HCT116 (cell line): ENCODE data around the gene UBE2N. TPM values are rescaled to one million over a fixed set of nuclear protein-coding genes. Genes with fewer than 3 reads are reported as not detected.

Source experiments
- ATAC-seq: fragments of 200-7000 bp; cut with Tn5 transposase; 2 replicates; pipeline ENCODE4 v1.9.1; 2020; ENCODE audit warnings: mild to moderate bottlenecking, moderate library complexity
- BruUV-seq: library from RNA; stranded (reverse); fragments of 400-500 nt; replicated peaks from 2 replicates; lab custom pipeline; 2021; lab: Mats Ljungman, UMichigan
- CTCF ChIA-PET: fragments of 300-600 bp; sonication (Branson Sonifier 250); formaldehyde crosslinking; loops from one replicate; lab custom pipeline; 2021; ENCODE audit warnings: antibody characterized with exemption; lab: Charles Lee
- POLR2A ChIA-PET: fragments of 300-600, 350-600 bp; sonication (Branson Sonifier 250); formaldehyde crosslinking; loops from one replicate; lab custom pipeline; 2021; ENCODE audit warnings: antibody characterized with exemption; lab: Charles Lee
- RAD21 ChIA-PET, 2 experiments: fragments of 300-600 bp; sonication (Branson Sonifier 250); formaldehyde crosslinking; loops; one replicate each; lab custom pipeline; 2023; ENCODE audit warnings: low total read pairs in 2 of 2; ENCODE audit not compliant: uncharacterized antibody in 2 of 2, unreplicated experiment in 2 of 2, low non-redundant PET in 1 of 2; lab: Charles Lee
- DNase-seq: peaks from one replicate; pipeline ENCODE4 v3.0.0-alpha.2; 2010; ENCODE audit warnings: low read depth, low spot score
- H2AFZ ChIP-seq: fragments of 200-600 bp; shearing (Covaris generic), sonication (generic); 2 replicates; pipeline ENCODE4 v1.6.1; 2017; ENCODE audit warnings: low read depth, mixed run types, mixed read lengths, antibody characterized with exemption, low read length; ENCODE audit not compliant: poor library complexity, severe bottlenecking
- H3K27ac ChIP-seq: 2 replicates; pipeline ENCODE4 v1.5.1; 2012; ENCODE audit warnings: low read depth, low read length
- H3K27me3 ChIP-seq: fragments of 200-600 bp; sonication (generic); 2 replicates; pipeline ENCODE4 v1.6.1; 2016; ENCODE audit warnings: mixed run types, low read length, mixed read lengths; ENCODE audit not compliant: insufficient read depth
- H3K36me3 ChIP-seq, 2 experiments: fragments of 200-500 bp in 1 of 2; fragments of 200-600 bp in 1 of 2; sonication (Bioruptor generic) in 1 of 2; sonication (generic) in 1 of 2; 2 replicates each; pipeline versions ENCODE4 v1.5.1 to v1.6.1; 2014 to 2016; ENCODE audit warnings: low read length in 2 of 2, inconsistent platforms in 1 of 2, mixed read lengths in 1 of 2, mixed run types in 1 of 2; ENCODE audit not compliant: insufficient read depth in 2 of 2, control insufficient read depth in 1 of 2
- H3K4me1 ChIP-seq, 2 experiments: fragments of 200-600 bp in 1 of 2; sonication (generic) in 1 of 2; 2 replicates each; pipeline versions ENCODE4 v1.5.1 to v1.6.1; 2012 to 2017; ENCODE audit warnings: low read length in 2 of 2, inconsistent platforms in 1 of 2, mild to moderate bottlenecking in 1 of 2, mixed read lengths in 1 of 2, mixed run types in 1 of 2, moderate library complexity in 1 of 2; ENCODE audit not compliant: insufficient read depth in 2 of 2, control insufficient read depth in 1 of 2
- H3K4me2 ChIP-seq: fragments of 200-600 bp; sonication (generic); 2 replicates; pipeline ENCODE4 v1.6.1; 2017; ENCODE audit warnings: mixed run types, low read length, mixed read lengths
- H3K4me3 ChIP-seq, 2 experiments: fragments of 200-600 bp in 1 of 2; sonication (generic) in 1 of 2; replicated peaks in 1 of 2; 2 replicates each; pipeline ENCODE4 v1.5.1; 2011 to 2016; ENCODE audit warnings: low read length in 2 of 2, control low read depth in 1 of 2, low read depth in 1 of 2, mild to moderate bottlenecking in 1 of 2, mixed read lengths in 1 of 2, mixed run types in 1 of 2
- H3K79me2 ChIP-seq: fragments of 200-600 bp; sonication (generic); 2 replicates; pipeline ENCODE4 v1.6.1; 2017; ENCODE audit warnings: mild to moderate bottlenecking, mixed run types, low read length, moderate library complexity, mixed read lengths; ENCODE audit not compliant: insufficient read depth
- H3K9ac ChIP-seq: fragments of 200-600 bp; sonication (generic); 2 replicates; pipeline ENCODE4 v1.6.1; 2016; ENCODE audit warnings: low read length, mixed read lengths
- H3K9me2 ChIP-seq: fragments of 200-600 bp; sonication (generic), shearing (Covaris generic); 2 replicates; pipeline ENCODE4 v1.6.1; 2017; ENCODE audit warnings: mixed run types, mild to moderate bottlenecking, moderate library complexity; ENCODE audit not compliant: insufficient read depth
- H3K9me3 ChIP-seq, 2 experiments: fragments of 200-500 bp in 1 of 2; fragments of 200-600 bp in 1 of 2; sonication (Bioruptor generic) in 1 of 2; sonication (generic) in 1 of 2; 2 replicates each; pipeline ENCODE4 v1.6.1; 2014 to 2017; ENCODE audit warnings: low read length in 2 of 2, mixed read lengths in 2 of 2, inconsistent platforms in 1 of 2, low read depth in 1 of 2, mild to moderate bottlenecking in 1 of 2, mixed run types in 1 of 2, moderate library complexity in 1 of 2; ENCODE audit not compliant: control insufficient read depth in 1 of 2, insufficient read depth in 1 of 2
- H4K20me1 ChIP-seq: fragments of 200-600 bp; sonication (generic), shearing (Covaris generic); 2 replicates; pipeline ENCODE4 v1.6.1; 2017; ENCODE audit warnings: mixed run types, mild to moderate bottlenecking, moderate library complexity; ENCODE audit not compliant: insufficient read depth
- CBX3 ChIP-seq: IDR thresholded peaks from 2 replicates; pipeline ENCODE4 v1.6.1; 2012; ENCODE audit warnings: low read depth
- ELF1 ChIP-seq: IDR thresholded peaks from 2 replicates; pipeline ENCODE4 v1.6.1; 2012; ENCODE audit warnings: low read depth, borderline replicate concordance
- EZH2phosphoT487 ChIP-seq: fragments of 200-600 bp; IDR thresholded peaks from 2 replicates; pipeline ENCODE4 v1.6.1; 2018; ENCODE audit warnings: antibody characterized with exemption, borderline replicate concordance
- FOSL1 ChIP-seq: IDR thresholded peaks from 2 replicates; pipeline ENCODE4 v1.6.1; 2012; ENCODE audit warnings: low read depth
- JUND ChIP-seq: IDR thresholded peaks from 2 replicates; pipeline ENCODE4 v1.6.1; 2012
- MAX ChIP-seq: IDR thresholded peaks from 2 replicates; pipeline ENCODE4 v1.6.1; 2012
- POLR2A ChIP-seq: IDR thresholded peaks from 2 replicates; pipeline ENCODE4 v1.7.0; 2011; ENCODE audit warnings: borderline replicate concordance; ENCODE audit not compliant: insufficient read depth, insufficient read length; ENCODE audit errors: extremely low read depth
- POLR2AphosphoS5 ChIP-seq: IDR thresholded peaks from 2 replicates; pipeline ENCODE4 v1.6.1; 2011; ENCODE audit warnings: mild to moderate bottlenecking, low read depth, low read length, moderate library complexity
- TCF7L2 ChIP-seq: IDR thresholded peaks from 2 replicates; pipeline ENCODE4 v1.7.0; 2011; ENCODE audit warnings: borderline replicate concordance, inconsistent platforms; ENCODE audit not compliant: insufficient read depth, insufficient read length; ENCODE audit errors: extremely low read depth
- YY1 ChIP-seq: IDR thresholded peaks from 2 replicates; pipeline ENCODE4 v1.6.1; 2011; ENCODE audit warnings: low read length, low read depth, moderate library complexity, mild to moderate bottlenecking; ENCODE audit not compliant: insufficient replicate concordance; ENCODE audit errors: extremely low read depth
- ZNF274 ChIP-seq: fragments of 200-500 bp; sonication (Bioruptor generic); IDR thresholded peaks from 2 replicates; pipeline ENCODE4 v1.6.1; 2014; ENCODE audit warnings: mild to moderate bottlenecking, low read depth, low read length, inconsistent platforms
- intact Hi-C: fragments of 100-400 bp; cut with micrococcal nuclease; formaldehyde crosslinking; loops from 2 replicates; pipeline ENCODE4 v1.10.0; 2022
- total RNA-seq: library from RNA; stranded (reverse); gene quantifications from one replicate; pipeline ENCODE4 v1.2.1, GENCODE V29; 2021; ENCODE audit not compliant: unreplicated experiment
- TF ChIP-seq, protein P1 (sequence below): IDR thresholded peaks from 2 replicates; pipeline ENCODE4 v1.6.1; 2012; ENCODE audit warnings: low read depth
- TF ChIP-seq, protein P2 (sequence below), 3 experiments: fragments of 200-600 bp in 1 of 3; sonication (generic) in 1 of 3; IDR thresholded peaks in 2 of 3; conservative IDR thresholded peaks in 1 of 3; 2 replicates each; pipeline ENCODE4 v1.5.1; 2012 to 2017; ENCODE audit warnings: low read depth in 2 of 3, low read length in 2 of 3, antibody characterized with exemption in 1 of 3, borderline replicate concordance in 1 of 3, control low read depth in 1 of 3, mild to moderate bottlenecking in 1 of 3, mixed read lengths in 1 of 3, mixed run types in 1 of 3, moderate library complexity in 1 of 3; ENCODE audit not compliant: insufficient read depth in 1 of 3

The UBE2N gene
- total RNA-seq, 1 experiment from 2014 or later, result 140 TPM

DNA sequence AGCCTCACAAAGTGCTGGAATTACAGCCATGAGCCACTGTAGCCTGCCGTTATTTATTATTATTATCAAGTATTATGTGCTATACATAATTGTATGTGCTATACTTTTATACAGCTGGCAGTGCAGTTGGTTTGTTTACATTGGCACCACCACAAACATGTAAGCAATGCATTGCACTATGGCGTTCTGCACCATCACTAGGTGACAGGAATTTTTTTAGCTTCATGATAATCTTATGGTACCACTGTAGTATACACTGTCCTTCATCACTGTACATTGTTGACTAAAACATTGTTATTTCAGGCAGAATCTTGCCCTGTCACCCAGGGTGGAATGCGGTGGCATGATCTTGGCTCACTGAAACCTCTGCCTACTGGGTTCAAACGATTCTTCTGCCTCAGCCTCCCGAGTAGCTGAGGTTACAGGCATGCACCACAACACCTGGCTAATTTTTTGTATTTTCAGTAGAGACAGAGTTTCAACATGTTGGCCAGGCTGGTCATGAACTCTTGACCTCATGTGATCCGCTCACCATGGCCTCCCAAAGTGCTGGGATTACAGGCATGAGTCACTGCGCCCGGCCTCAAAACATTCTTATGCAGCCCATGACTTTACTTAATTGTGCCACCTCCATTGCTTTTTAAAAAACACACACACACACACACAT lies 42.7 kb upstream of the UBE2N start (continued):
- TF ChIP-seq, protein P1, sequence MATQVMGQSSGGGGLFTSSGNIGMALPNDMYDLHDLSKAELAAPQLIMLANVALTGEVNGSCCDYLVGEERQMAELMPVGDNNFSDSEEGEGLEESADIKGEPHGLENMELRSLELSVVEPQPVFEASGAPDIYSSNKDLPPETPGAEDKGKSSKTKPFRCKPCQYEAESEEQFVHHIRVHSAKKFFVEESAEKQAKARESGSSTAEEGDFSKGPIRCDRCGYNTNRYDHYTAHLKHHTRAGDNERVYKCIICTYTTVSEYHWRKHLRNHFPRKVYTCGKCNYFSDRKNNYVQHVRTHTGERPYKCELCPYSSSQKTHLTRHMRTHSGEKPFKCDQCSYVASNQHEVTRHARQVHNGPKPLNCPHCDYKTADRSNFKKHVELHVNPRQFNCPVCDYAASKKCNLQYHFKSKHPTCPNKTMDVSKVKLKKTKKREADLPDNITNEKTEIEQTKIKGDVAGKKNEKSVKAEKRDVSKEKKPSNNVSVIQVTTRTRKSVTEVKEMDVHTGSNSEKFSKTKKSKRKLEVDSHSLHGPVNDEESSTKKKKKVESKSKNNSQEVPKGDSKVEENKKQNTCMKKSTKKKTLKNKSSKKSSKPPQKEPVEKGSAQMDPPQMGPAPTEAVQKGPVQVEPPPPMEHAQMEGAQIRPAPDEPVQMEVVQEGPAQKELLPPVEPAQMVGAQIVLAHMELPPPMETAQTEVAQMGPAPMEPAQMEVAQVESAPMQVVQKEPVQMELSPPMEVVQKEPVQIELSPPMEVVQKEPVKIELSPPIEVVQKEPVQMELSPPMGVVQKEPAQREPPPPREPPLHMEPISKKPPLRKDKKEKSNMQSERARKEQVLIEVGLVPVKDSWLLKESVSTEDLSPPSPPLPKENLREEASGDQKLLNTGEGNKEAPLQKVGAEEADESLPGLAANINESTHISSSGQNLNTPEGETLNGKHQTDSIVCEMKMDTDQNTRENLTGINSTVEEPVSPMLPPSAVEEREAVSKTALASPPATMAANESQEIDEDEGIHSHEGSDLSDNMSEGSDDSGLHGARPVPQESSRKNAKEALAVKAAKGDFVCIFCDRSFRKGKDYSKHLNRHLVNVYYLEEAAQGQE, result no peak
- no peak for TF ChIP-seq FOSL1
- TF ChIP-seq POLR2AphosphoS5, result no peak

- CTCF ChIA-PET, result interaction anchor here (1.2 kb wide), 1 partner anchor 619 kb away, joined by 3 read pairs; no protein-coding TSS in a partner anchor
- DNase-seq, result no peak
- ATAC-seq, result no peak
- RAD21 ChIA-PET, result no interaction called here
- peaks cover 48% of the 10 kb centered on the region for H3K79me2 ChIP-seq
- no peak overlapping the region for H3K4me2 ChIP-seq
- no peaks in the 10 kb centered on the region for H4K20me1 ChIP-seq
- no peaks in the 10 kb centered on the region for H3K9me3 ChIP-seq
- H3K9ac ChIP-seq, result no peak overlapping the region
- H3K4me3 ChIP-seq, result no peak overlapping the region
- POLR2A ChIA-PET, result no interaction called here
- no TSS peak for BruUV-seq
- H3K9me2 ChIP-seq, result no peaks in the 10 kb centered on the region
- H3K27me3 ChIP-seq, result no peaks in the 10 kb centered on the region
- no peak overlapping the region for H2AFZ ChIP-seq
- H3K27ac ChIP-seq, result no peak overlapping the region
- peaks cover 34 to 58% of the 10 kb centered on the region in 2 experiments; a peak in 3 of 4 replicates for H3K36me3 ChIP-seq
- H3K4me1 ChIP-seq, result peaks cover 6 to 10% of the 10 kb centered on the region in 2 experiments
- intact Hi-C loops, result no loop called here
- TF ChIP-seq YY1, result no peak
- no peak for TF ChIP-seq POLR2A
- TF ChIP-seq JUND, result no peak
- TF ChIP-seq ZNF274, result no peak
- no peak for TF ChIP-seq MAX
- TF ChIP-seq ELF1, result no peak
- TF ChIP-seq FOSL1, result no peak
- TF ChIP-seq TCF7L2, result no peak
- no peak for TF ChIP-seq CBX3
- TF ChIP-seq, protein P1, result no peak
- TF ChIP-seq EZH2phosphoT487, result no peak
- TF ChIP-seq POLR2AphosphoS5, result no peak
- TF ChIP-seq, protein P2, sequence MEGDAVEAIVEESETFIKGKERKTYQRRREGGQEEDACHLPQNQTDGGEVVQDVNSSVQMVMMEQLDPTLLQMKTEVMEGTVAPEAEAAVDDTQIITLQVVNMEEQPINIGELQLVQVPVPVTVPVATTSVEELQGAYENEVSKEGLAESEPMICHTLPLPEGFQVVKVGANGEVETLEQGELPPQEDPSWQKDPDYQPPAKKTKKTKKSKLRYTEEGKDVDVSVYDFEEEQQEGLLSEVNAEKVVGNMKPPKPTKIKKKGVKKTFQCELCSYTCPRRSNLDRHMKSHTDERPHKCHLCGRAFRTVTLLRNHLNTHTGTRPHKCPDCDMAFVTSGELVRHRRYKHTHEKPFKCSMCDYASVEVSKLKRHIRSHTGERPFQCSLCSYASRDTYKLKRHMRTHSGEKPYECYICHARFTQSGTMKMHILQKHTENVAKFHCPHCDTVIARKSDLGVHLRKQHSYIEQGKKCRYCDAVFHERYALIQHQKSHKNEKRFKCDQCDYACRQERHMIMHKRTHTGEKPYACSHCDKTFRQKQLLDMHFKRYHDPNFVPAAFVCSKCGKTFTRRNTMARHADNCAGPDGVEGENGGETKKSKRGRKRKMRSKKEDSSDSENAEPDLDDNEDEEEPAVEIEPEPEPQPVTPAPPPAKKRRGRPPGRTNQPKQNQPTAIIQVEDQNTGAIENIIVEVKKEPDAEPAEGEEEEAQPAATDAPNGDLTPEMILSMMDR (IDR thresholded peaks at IDR 0.05 in 2 of 3, conservative IDR thresholded peaks at IDR 0.05 in 1 of 3; ENCODE audit: borderline replicate concordance in 1 of 3, insufficient read depth in 1 of 3, low read depth in 2 of 3, low read length in 2 of 3), result no peak
Observed at GRCh38 chr12:93483151-93483807, 41.5 kb upstream of the UBE2N start.
